Osteoblast (primary cell): Measurements from ENCODE around the gene ACCSL. TPM values are rescaled to one million over a fixed set of nuclear protein-coding genes. Genes with fewer than 3 reads are reported as not detected.

Source experiments
- DNase-seq: peaks from one replicate; pipeline ENCODE4 v3.0.0; 2011; ENCODE audit warnings: low spot score, mixed read lengths; ENCODE audit not compliant: insufficient read length; ENCODE audit errors: missing footprints
- H2AFZ ChIP-seq: 2 replicates; pipeline ENCODE4 v1.6.0; 2011; ENCODE audit warnings: mild to moderate bottlenecking, low read length
- H3K27ac ChIP-seq: 2 replicates; pipeline ENCODE4 v1.5.1; 2011; ENCODE audit warnings: mild to moderate bottlenecking, low read depth, low read length, moderate library complexity
- H3K27me3 ChIP-seq: 2 replicates; pipeline ENCODE4 v1.6.0; 2012; ENCODE audit warnings: mild to moderate bottlenecking, control low read depth, inconsistent platforms, low read length, moderate library complexity; ENCODE audit not compliant: insufficient read depth
- H3K36me3 ChIP-seq: 2 replicates; pipeline ENCODE4 v1.5.1; 2011; ENCODE audit warnings: mild to moderate bottlenecking, low read length, control low read depth, moderate library complexity; ENCODE audit not compliant: insufficient read depth
- H3K4me1 ChIP-seq: 2 replicates; pipeline ENCODE4 v1.5.1; 2011; ENCODE audit warnings: mild to moderate bottlenecking, low read length, control low read depth, moderate library complexity; ENCODE audit not compliant: insufficient read depth
- H3K4me2 ChIP-seq: 2 replicates; pipeline ENCODE4 v1.6.0; 2011; ENCODE audit warnings: mild to moderate bottlenecking, low read length; ENCODE audit not compliant: insufficient read depth
- H3K4me3 ChIP-seq: fragments of 200-600 bp; sonication (generic); 3 replicates; pipeline ENCODE4 v1.5.1; 2012; ENCODE audit warnings: mild to moderate bottlenecking, low read length, inconsistent platforms; ENCODE audit not compliant: insufficient read depth
- H3K79me2 ChIP-seq: 2 replicates; pipeline ENCODE4 v1.6.0; 2012; ENCODE audit warnings: mild to moderate bottlenecking, low read length, control low read depth, inconsistent platforms; ENCODE audit not compliant: insufficient read depth
- H3K9me3 ChIP-seq: 2 replicates; pipeline ENCODE4 v1.5.1; 2011; ENCODE audit warnings: low read depth, low read length, control low read depth
- H4K20me1 ChIP-seq: 2 replicates; pipeline ENCODE4 v1.6.0; 2012; ENCODE audit warnings: mild to moderate bottlenecking, low read length, control low read depth; ENCODE audit not compliant: insufficient read depth
- CTCF ChIP-seq: IDR thresholded peaks from 2 replicates; pipeline ENCODE4 v1.5.1; 2011; ENCODE audit warnings: mild to moderate bottlenecking, low read depth, low read length, moderate library complexity; ENCODE audit errors: extremely low read depth
- total RNA-seq: library from RNA; depleted of rRNA; stranded (reverse); fragments of >200 nt; gene quantifications from 2 replicates; pipeline ENCODE4 v1.2.3, GENCODE V29; 2012

The ACCSL gene
- under 0.01 TPM in 1 of 2 replicates, not detected in the other for total RNA-seq

GRCh38 chr11:44047931-44048431 lies at the start of gene ACCSL:
ACCSL (plus strand) TSS chr11:44047981; CDS start chr11:44048037, 56 bp downstream.
- H3K4me1 ChIP-seq: no peaks in the 10 kb centered on the region
- TF ChIP-seq CTCF: no peak
- no peaks in the 10 kb centered on the region for H4K20me1 ChIP-seq
- peaks cover 20% of the 10 kb centered on the region for H3K27me3 ChIP-seq
- H3K9me3 ChIP-seq: no peaks in the 10 kb centered on the region
- H3K4me2 ChIP-seq: no peak within 1 kb of the TSS
- no peak within 1 kb of the TSS for H2AFZ ChIP-seq
- no peak within 1 kb of the TSS for H3K27ac ChIP-seq
- no peak within 1 kb of the TSS for H3K4me3 ChIP-seq
- H3K36me3 ChIP-seq: no peaks in the 10 kb centered on the region
- H3K79me2 ChIP-seq: no peaks in the 10 kb centered on the region
- DNase-seq: peak; percentile 52

- Histone ChIP-seq H3K79me2 (no peaks in the 10 kb centered on the region), H3K4me3 (no peak overlapping the region), H3K4me1 (peaks cover 6% of the 10 kb centered on the region), H3K27me3 (no peaks in the 10 kb centered on the region), H4K20me1 (no peaks in the 10 kb centered on the region), H3K4me2 (no peak overlapping the region), H3K9me3 (no peaks in the 10 kb centered on the region), H3K36me3 (no peaks in the 10 kb centered on the region), H2AFZ (no peak overlapping the region), H3K27ac (no peak overlapping the region)
- TF ChIP-seq CTCF: no peak
- DNase-seq: no peak
These were observed 49.5 kb upstream of the ACCSL start for GRCh38 chr11:43998308-43998707.

GRCh38 chr11:44000731-44001130 lies 47.0 kb upstream of the ACCSL start:
- H3K4me2 ChIP-seq: no peak overlapping the region

More at GRCh38 chr11:44000731-44001130, 47.0 kb upstream of the ACCSL start:
- H3K4me3 ChIP-seq: no peak overlapping the region
- peak; percentile 35 for DNase-seq
- no peaks in the 10 kb centered on the region for H3K27me3 ChIP-seq
- H3K4me1 ChIP-seq: peaks cover 4% of the 10 kb centered on the region
- H3K79me2 ChIP-seq: no peaks in the 10 kb centered on the region
- no peaks in the 10 kb centered on the region for H4K20me1 ChIP-seq
- H2AFZ ChIP-seq: no peak overlapping the region
- TF ChIP-seq CTCF: no peak
- no peak overlapping the region for H3K27ac ChIP-seq
- H3K9me3 ChIP-seq: no peaks in the 10 kb centered on the region
- no peaks in the 10 kb centered on the region for H3K36me3 ChIP-seq
